GM21423 (cell line): ENCODE data around the gene KIAA1755.

Source experiments
- ATAC-seq: cut with Tn5 transposase; IDR thresholded peaks from one replicate; pipeline ENCODE4 v1.9.1; 2021; ENCODE audit warnings: mild to moderate bottlenecking, moderate library complexity; ENCODE audit not compliant: unreplicated experiment

Gene KIAA1755

DNA sequence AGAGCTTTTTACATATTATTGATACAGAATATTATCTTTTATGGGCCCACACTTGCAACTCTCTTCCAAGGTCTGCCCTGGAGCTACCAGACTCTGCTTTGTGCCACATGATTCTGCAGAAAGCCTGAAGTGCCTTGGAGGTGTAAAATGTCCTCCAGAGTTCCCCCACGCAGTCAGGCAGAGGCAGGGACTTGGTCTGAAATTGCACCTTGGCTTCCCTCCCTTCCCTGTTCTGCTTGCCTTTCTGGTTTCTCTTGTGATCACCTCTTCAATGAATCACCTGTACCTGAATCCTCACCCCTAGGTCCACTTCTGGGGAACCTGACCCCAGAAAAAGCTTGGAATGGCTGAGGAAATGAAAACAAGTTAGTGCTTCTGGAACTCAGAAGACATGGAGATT, 52.4 kb downstream of the KIAA1755 start:
- no peak for ATAC-seq

GRCh38 chr20:38207621-38208020, 52.9 kb downstream of the KIAA1755 start:
- ATAC-seq = no peak

DNA sequence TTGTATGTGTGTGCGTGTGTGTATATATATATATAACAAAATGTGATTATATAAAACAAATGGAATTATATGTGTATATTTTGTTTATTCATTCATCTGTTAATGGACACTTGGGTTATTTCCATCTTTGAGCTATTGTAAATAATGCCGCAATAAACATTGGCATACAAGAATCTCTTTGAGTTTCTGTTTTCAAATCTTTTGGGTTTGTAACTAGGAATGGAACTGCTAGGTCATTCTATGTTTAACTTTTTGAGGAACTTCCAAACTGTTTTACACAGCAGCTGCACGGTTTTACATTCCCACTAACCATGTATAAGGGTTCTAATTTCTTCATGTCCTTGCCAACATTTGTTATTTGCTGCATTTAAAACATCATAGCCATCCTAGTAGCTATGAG, 55.5 kb downstream of the KIAA1755 start:
- no peak for ATAC-seq

DNA sequence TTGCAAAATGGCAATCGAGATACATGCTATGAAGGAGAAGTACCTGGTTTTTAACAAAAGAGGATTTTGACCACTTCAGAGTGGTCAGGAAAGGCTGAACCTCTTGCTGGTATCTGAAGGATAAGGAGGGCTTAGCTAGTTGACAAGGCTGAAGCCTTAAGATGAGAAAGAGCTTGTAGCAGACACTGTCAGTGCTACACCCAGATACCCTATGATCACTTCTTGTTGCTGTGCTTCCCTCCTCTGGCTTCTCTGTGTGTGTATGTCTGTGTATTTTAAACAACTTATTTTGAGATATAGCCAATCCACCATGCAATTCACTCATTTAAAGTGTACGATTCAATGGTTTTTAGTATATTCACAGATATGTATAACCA, 56.6 kb downstream of the KIAA1755 start:
- ATAC-seq = no peak

DNA sequence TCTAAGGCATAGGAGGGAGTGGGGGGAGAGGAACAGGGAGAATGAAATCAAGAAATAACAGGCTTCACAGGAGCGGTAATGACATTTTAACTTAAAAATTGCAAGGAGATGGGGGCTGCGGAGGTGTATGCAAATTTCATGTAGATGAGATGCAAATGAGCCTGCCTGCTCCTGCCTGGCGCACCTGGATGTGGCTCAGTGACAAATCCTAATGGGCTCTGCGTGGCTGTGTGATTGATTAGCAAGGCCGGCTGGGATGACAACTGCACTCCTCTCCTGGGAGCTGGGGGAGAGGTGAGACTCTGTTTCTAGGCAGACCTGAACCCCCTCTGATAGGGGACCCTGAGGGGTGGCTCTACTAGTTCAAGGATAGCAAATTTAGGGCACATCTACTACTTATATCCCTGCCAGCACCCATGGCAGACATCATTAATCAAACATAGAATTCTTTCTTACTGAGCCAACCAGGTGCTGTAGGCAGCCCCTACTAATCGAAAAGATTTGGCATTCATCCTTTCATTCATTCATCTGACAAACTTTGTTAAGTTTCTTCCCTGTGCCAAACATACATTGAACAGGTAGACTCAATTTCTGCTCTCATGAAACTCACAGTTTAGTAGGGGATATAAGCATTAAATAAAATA, 57.1 kb downstream of the KIAA1755 start:
- ATAC-seq = no peak

DNA sequence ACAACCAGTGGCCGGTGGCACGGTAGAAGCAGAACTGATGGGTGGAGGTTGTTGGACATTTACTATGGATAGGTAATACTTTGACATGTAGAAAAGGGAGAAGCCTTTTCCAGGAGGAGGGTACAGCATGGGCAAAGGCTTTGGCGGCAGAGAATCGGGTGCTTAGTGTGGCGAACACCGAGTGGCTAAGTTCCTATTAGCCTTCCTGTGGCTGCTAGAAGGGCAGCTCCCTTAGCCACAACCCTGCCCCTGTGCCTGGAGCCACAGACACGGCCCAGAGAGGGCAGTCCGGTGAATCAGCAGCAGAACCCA, 57.6 kb downstream of the KIAA1755 start:
- no peak for ATAC-seq

DNA sequence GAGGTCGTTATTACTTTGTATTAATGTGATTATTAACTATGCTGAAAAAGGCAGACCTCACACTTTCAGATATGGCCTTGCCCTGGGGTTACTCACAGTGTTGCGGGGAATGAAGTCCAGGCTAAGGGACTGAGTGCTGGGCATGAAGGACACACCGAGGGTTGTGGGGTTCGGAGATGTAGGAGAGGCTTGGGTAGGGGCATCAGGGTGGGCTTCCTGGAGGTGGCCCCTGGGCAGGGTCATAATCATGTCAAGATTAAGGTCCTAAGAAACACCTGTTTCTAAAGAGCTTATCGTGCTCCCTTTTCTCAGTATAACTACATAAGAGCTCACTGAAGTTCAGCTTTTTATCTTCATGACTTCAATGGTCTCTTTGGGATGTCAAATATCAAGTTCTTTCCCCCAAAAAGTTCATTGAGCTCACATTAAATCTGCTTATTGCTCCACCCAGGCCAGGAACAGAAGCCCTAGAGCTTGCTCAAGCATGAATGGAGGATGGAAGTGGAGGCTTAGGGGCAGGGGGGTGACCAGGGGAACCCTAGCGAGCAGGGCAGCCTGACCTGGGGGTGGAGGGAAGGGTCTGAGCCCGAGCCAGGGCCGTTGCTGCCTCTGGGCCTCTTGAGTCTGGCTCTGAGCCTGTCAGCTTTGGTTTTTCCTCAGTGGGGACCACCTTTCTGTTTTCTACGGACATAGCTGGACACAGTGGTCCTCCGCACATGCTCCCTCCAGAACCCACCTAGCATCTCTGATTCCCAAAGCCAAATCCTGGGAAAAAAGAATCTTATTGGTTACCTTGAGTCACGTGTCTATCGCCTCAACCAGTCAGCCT, 58.2 kb downstream of the KIAA1755 start:
- ATAC-seq = no peak

DNA sequence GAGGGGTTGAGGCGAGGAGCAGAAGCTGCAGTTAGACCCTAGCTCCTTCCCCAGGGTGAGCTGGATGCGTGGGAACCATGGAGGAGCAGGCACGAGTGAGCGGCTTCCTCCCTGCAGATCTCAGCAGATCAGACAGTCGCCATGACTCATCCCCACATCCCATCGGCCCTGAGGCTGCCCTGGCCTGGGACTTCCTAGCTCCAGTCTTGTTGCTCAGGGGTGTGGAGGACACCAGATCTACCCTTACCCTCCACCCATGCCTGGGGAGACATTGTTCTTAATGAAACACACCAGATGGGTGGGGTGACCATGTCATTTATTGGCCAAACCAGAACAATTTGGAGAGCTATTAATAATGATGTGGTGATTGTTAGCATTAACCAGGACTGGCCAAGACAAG, 59.2 kb downstream of the KIAA1755 start:
- no peak for ATAC-seq

DNA sequence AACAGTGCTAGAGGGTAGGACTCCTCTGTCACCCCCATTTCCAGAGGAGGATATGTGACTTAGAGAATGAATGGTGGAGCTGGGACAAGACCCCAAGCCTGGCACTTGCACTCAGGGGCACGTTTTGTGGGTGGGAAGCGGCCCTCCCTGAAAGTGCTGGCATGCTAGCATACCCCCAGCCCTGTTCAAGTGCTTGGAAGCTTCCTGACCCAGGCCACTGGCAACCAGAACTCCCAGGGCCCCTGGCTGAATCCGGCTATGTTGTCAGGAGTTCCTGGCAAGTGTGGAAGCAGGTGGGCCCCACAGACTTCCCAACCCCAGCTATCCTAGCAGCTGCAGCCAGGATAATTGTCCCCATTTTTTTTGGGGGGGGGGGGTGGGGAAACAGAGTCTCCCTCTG, 59.9 kb downstream of the KIAA1755 start:
- ATAC-seq = no peak

DNA sequence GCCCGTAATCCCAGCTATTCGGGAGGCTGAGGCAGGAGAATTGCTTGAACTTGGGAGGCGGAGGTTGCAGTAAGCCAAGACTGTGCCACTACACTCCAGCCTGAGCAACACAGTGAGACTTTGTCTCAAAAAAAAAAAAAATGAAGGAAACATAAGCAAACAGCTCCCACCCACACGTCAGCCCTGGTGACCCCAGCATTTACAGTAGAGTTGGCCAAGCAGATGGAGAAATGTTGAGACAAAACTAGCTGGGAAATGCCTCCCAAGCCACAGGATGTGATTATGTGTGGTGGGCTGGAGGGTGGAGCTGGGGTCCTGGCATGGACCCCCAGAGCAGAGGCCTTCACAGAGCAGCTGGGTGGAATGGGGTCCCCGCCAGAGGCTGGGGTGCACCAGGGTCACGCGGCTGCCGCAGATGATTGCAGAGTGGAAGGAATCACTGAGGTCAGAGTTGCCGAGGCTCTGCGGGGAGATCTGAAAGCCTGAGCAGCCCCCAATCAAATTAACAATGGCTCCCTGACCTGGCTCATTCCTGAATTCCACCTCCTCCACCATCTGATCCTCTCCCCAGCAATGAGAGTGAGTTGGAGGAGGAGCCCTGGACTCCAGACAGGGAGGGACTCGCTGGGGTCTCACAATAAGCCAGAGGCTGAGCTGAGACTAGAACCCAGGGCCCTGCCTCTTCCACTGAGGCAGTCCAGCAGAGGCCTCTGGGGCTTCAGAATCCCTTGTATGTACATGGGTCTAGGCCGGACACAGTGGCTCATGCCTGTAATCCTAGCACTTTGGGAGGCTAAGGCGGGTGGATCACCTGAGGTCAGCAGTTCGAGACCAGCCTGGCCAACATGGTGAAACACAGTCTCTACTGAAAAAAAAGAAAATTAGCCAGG, 60.8 kb downstream of the KIAA1755 start:
- ATAC-seq = no peak

GRCh38 chr20:38198238-38198861, 62.2 kb downstream of the KIAA1755 start:
- no peak for ATAC-seq

DNA sequence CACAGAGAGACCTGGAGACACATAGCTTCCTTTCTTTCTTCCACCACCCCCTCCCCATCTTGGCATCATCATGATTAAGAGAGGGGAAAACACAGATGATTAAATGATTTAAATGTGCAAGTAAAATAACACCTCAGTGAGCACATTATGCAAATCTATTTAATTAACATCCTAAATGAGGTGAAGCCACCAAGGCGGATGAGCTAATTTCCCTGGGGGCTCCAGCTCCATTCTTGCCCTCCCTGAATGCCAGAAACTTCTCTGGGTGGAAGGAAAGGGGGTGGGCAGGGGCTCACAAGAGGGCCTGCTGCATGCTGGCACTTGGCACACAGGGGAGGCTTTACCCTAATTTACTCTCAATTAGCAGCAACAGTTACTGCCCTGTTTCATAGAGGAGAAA, 62.9 kb downstream of the KIAA1755 start:
- no peak for ATAC-seq

- no peak for ATAC-seq
Measured at GRCh38 chr20:38197217-38197616, 63.3 kb downstream of the KIAA1755 start.

DNA sequence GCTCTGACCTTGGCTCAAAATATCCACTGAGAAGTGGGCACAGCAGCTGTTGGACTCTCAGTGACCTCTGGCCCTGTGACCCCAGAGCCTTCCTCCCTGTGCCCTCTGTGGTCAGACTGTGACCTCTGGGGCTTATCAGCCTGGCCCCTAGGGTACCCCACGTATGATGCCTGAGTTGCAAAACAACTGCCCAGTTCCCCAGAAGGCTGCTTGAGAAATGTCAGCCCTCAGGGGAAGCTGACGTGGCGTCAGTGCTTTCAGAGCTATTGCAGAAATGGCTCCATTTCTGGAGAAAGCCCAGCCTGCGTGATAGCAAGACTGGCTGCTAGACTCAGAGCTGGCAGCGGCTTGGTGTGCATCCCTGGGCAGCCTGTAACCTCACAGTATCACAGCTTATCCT, 63.9 kb downstream of the KIAA1755 start:
- no peak for ATAC-seq

DNA sequence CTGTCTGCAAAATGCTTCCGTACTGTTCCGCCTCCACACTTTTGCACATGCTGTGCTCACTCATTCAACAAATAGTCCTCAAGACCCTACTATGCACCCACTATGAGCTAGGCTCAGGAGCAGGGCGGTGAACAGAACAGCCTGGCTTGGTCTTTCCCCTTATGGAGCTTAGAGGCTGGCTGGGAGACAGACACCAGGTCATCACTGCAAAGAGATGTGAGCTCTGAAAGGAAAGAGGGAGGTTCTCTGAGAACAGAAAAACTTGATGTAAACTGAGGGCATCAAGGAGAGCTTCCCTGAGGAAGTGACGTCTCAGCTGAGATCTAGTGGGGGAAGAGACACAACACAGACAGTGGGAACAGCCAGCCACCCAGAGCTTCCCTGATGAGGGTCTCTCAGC, 64.5 kb downstream of the KIAA1755 start:
- no peak for ATAC-seq

DNA sequence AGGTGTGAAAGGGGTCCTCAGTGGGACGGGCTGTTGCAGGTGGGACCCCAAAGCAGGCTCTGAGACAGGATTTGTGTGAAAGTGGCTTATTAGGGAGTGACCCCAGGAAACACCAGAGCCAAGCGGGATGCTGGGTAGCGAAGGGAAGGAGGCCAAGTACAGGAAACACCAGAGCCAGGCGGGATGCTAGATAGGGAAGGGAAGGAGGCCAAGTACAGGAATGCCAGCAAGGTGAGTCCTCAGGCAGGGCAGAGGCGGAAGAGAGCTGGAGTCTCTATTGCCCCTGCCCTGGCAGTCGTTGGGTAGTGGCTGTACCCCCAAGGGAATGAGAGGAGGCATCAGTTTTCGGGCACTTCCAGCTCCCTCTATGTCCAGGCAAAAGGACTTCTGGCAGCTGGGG, 65.0 kb downstream of the KIAA1755 start:
- ATAC-seq = no peak

DNA sequence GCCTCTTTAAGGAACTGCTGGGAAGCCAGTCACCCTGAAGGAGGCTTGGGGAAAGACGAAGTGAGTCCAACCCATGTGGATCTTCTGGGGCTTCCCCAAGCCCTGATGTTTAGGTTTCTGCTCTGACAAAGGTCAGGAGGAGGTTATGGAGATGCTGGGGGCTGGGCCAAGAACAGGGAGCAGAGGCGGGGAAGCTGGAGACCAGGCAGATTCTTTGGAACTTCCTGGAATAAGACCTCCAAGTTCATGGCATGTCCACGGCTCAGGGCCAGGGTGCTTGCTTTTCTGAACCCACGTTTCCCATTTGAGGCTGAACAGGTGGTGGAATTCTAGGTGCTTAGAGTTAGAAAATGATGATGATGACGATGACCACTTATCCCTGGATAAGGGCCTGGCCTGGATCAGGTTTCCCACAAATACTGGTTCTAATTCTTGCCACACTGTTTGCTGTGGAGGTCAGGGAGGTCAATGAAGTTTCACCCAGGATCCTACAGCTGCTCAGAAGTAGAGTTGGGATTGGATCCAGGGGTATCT, 65.5 kb downstream of the KIAA1755 start:
- ATAC-seq = no peak

- ATAC-seq = no peak
Measured at GRCh38 chr20:38193586-38194105, 66.9 kb downstream of the KIAA1755 start.

- no peak for ATAC-seq
Measured at GRCh38 chr20:38192323-38192885, 68.1 kb downstream of the KIAA1755 start.

- no peak for ATAC-seq
Measured at GRCh38 chr20:38191654-38192053, 68.9 kb downstream of the KIAA1755 start.
